Thoracic aorta (tissue), 2 donors: ENCODE data around the gene ATRNL1. TPM values are rescaled to one million over a fixed set of nuclear protein-coding genes. Genes with fewer than 3 reads are reported as not detected.
"Not testable (repeated sequence)": the region's sequence is repeated elsewhere in the genome, so short reads cannot be mapped to it uniquely, and the experiment has no call there.

ENCODE experiments used
- ATAC-seq: fragments of 150-250 bp; one replicate; pipeline ENCODE4 v1.8.0; 2017; ENCODE audit warnings: low read depth; ENCODE audit not compliant: insufficient number of reproducible peaks, low FRiP score
- DNase-seq: peaks from one replicate; pipeline ENCODE4 v3.0.0-alpha.2; 2020; ENCODE audit warnings: low spot score
- H3K27ac ChIP-seq, 2 donors: fragments of 200-600 bp; sonication (generic); 1 replicate in 1 of 2; 2 replicates in 1 of 2; pipeline ENCODE4 v1.5.1; 2016; ENCODE audit warnings: mild to moderate bottlenecking in 2 of 2, moderate library complexity in 2 of 2
- H3K27me3 ChIP-seq: fragments of 200-600 bp; sonication (generic); replicated peaks from 2 replicates; pipeline ENCODE4 v1.6.0; 2016; ENCODE audit warnings: mild to moderate bottlenecking; ENCODE audit not compliant: insufficient read depth
- H3K36me3 ChIP-seq: fragments of 200-600 bp; sonication (generic); one replicate; pipeline ENCODE4 v1.5.1; 2016
- H3K4me1 ChIP-seq, 2 donors: fragments of 200-600 bp; sonication (generic); 1 replicate in 1 of 2; 2 replicates in 1 of 2; pipeline versions ENCODE4 v1.5.1 to v1.6.0; 2016; ENCODE audit warnings: low read depth in 2 of 2, mild to moderate bottlenecking in 1 of 2; ENCODE audit not compliant: control insufficient read depth in 1 of 2
- H3K4me3 ChIP-seq: fragments of 200-600 bp; sonication (generic); 2 replicates; pipeline ENCODE4 v1.5.1; 2016; ENCODE audit warnings: mild to moderate bottlenecking
- H3K9me3 ChIP-seq: fragments of 200-600 bp; sonication (generic); 2 replicates; pipeline ENCODE4 v1.5.1; 2016
- total RNA-seq, 2 donors: library from RNA; depleted of rRNA; stranded (reverse); fragments of >200 nt; gene quantifications; one replicate each; pipeline versions ENCODE4 v1.1.0 to v1.2.3, GENCODE V29; 2016
- TF ChIP-seq, protein P1 (sequence below): fragments of 200-600 bp; sonication (generic); IDR thresholded peaks from one replicate; pipeline ENCODE4 v1.5.1; 2019; ENCODE audit warnings: antibody characterized with exemption

ATRNL1 gene
- total RNA-seq, 2 donors from 2014 or later: 24.6 to 57.4 TPM

DNA sequence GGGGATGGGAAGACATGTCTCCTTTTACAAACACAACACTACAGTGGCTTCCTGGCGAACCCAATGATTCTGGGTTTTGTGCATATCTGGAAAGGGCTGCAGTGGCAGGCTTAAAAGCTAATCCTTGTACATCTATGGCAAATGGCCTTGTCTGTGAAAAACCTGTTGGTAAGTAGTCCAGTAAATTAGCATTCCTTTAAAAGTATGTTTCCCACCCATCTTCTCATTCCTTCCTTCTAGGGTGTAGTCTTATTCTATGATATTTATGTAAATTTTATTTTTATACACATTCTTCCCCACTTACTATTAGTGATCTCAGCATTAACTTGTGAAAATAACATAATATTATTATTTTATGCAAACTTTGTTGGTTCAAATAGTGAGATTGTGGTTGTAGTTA is 206.9 kb downstream of the ATRNL1 start:
- peaks cover 2% of the 10 kb centered on the region for H3K36me3 ChIP-seq
- H3K27ac ChIP-seq: no peak overlapping the region
- ATAC-seq (no peak), DNase-seq (no peak)
- TF ChIP-seq, protein P1, sequence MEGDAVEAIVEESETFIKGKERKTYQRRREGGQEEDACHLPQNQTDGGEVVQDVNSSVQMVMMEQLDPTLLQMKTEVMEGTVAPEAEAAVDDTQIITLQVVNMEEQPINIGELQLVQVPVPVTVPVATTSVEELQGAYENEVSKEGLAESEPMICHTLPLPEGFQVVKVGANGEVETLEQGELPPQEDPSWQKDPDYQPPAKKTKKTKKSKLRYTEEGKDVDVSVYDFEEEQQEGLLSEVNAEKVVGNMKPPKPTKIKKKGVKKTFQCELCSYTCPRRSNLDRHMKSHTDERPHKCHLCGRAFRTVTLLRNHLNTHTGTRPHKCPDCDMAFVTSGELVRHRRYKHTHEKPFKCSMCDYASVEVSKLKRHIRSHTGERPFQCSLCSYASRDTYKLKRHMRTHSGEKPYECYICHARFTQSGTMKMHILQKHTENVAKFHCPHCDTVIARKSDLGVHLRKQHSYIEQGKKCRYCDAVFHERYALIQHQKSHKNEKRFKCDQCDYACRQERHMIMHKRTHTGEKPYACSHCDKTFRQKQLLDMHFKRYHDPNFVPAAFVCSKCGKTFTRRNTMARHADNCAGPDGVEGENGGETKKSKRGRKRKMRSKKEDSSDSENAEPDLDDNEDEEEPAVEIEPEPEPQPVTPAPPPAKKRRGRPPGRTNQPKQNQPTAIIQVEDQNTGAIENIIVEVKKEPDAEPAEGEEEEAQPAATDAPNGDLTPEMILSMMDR: no peak
- no peak overlapping the region for H3K4me3 ChIP-seq
- H3K4me1 ChIP-seq: no peaks in the 10 kb centered on the region
- no peaks in the 10 kb centered on the region for H3K27me3 ChIP-seq
- no peaks in the 10 kb centered on the region for H3K9me3 ChIP-seq

DNA sequence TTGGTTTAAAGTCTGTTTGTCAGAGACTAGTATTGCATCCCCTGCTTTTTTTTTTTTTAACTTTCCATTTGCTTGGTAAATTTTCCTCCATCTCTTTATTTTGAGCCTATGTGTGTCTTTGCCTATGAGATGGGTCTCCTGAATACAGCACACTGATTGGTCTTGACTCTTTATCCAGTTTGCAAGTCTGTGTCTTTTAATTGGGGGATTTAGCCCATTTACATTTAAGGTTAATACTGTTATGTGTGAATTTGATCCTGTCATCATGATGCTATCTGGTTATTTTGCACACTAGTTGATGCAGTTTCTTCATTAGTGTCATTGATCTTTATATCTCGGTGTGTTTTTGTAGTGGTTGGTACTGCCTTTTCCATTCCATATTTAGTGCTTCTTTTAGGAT is 226.5 kb downstream of the ATRNL1 start:
- H3K27ac ChIP-seq, H3K36me3 ChIP-seq, H3K9me3 ChIP-seq, ATAC-seq, DNase-seq, H3K27me3 ChIP-seq, H3K4me1 ChIP-seq, H3K4me3 ChIP-seq: not testable (repeated sequence)

DNA sequence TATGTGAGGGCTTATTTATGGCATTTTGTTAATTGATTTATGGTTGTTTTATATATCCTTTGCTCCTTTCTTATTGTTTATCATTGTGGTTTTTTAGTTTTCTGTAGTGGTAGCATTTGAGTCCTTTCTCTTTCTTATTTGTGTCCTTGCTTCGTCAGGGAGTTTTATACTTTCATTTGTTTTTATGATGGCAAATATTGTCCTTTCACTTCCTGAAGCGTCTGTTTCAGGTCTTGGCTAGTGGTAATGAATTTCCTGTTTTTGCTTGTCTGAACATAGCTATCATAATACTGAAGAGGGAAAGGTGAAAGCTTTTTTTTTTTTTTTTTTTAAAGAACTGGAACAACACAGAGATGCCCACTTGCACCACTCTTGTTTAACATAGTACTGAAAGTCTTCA is 228.2 kb downstream of the ATRNL1 start:
- Histone ChIP-seq H3K27me3 (no peaks in the 10 kb centered on the region), H3K4me3 (no peak overlapping the region), H3K4me1 (no peaks in the 10 kb centered on the region), H3K36me3 (no peaks in the 10 kb centered on the region), H3K27ac (no peak overlapping the region), H3K9me3 (peaks cover 8% of the 10 kb centered on the region)
- TF ChIP-seq, protein P1: no peak
- no peak for ATAC-seq
- no peak for DNase-seq

DNA sequence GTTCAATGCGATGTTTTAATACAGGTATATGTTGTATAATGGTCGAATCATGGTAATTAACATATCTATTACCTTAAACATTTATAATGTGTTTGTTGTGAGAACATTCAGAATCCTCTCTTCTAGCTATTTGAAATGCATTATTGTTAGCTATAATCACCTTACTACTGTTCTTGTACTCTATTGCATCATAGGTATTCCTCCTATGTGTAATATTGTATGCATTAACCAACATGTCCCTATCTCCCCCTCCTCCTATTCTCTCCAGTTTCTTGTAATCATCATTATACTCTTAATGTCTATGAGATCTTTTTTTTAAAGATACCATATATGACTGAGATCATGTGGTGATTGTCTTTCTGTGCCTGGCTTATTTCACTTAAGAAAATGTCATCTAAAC is 235.2 kb downstream of the ATRNL1 start:
- ATAC-seq (no peak), DNase-seq (no peak)
- Histone ChIP-seq H3K36me3 (no peaks in the 10 kb centered on the region), H3K4me3 (no peak overlapping the region), H3K27me3 (no peaks in the 10 kb centered on the region), H3K9me3 (no peaks in the 10 kb centered on the region), H3K4me1 (no peaks in the 10 kb centered on the region), H3K27ac (no peak overlapping the region)
- TF ChIP-seq, protein P1: no peak

DNA sequence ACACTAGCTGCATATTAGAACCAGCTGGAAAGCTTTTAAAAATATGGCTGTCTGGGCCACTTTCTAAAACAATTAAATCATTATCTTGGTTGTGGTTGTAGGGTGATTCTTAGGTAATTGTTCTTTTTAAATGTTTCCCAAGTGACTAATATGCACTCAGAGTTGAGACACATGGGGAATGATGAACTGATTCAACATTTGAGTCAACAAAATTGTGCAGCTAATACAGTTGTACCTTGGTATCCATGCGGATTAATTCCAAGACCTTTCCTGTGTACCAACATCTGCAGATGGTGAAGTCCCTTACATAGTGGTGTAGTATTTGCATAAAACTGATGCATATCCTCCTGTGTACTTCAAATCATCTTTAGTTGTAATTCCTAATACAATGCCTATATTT is 242.2 kb downstream of the ATRNL1 start:
- TF ChIP-seq, protein P1: no peak

DNA sequence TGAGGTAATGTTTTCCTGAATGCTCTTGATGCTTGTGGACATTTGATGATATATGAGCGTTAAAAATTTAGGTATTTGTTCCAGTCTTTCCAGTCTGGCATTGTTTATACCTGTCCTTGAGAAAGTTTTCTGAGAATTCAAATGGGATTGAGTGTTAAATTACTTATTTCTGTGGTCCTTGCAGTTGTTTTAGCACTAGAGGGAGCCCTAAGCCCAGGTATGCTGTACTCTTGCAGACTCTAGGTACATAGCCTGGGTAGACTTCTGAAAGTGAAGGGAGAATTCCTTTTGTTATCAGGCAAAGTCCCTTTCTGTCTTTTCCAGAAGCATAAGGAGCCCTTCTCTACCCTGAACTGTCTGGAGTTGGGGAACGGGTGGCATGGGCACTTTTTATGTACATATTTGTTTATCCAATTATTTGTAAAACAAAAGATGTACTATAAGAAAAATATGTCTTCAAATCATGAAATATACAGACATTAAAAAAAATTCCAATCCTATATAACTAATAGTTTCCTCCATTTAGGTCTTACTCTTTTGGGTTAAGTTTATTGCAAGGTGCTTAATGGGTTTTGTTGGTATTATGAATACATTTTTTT is 262.1 kb downstream of the ATRNL1 start:
- ATAC-seq (no peak), DNase-seq (no peak)
- H3K36me3 ChIP-seq: no peaks in the 10 kb centered on the region
- H3K9me3 ChIP-seq: no peaks in the 10 kb centered on the region
- no peaks in the 10 kb centered on the region for H3K4me1 ChIP-seq
- H3K27me3 ChIP-seq: no peaks in the 10 kb centered on the region
- H3K27ac ChIP-seq: no peak overlapping the region
- TF ChIP-seq, protein P1: peak; percentile 50
- no peak overlapping the region for H3K4me3 ChIP-seq

More for the DNA sequence above, 242.2 kb downstream of the ATRNL1 start:
- no peaks in the 10 kb centered on the region for H3K4me1 ChIP-seq
- H3K4me3 ChIP-seq: no peak overlapping the region
- H3K27me3 ChIP-seq: no peaks in the 10 kb centered on the region
- ATAC-seq: no peak
- H3K36me3 ChIP-seq: no peaks in the 10 kb centered on the region
- H3K27ac ChIP-seq: no peak overlapping the region
- H3K9me3 ChIP-seq: no peaks in the 10 kb centered on the region
- no peak for DNase-seq

DNA sequence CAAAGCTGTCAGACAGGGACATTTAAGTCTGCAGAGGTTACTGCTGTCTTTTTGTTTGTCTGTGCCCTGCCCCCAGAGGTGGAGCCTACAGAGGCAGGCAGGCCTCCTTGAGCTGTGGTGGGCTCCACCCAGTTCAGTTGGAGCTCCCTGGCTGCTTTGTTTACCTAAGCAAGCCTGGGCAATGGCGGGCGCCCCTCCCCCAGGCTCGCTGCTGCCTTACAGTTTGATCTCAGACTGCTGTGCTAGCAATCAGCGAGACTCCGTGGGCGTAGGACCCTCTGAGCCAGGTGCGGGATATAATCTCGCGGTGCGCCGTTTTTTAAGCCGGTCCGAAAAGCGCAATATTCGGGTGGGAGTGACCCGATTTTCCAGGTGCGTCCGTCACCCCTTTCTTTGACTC is 274.8 kb downstream of the ATRNL1 start:
- ATAC-seq, H3K4me3 ChIP-seq, H3K4me1 ChIP-seq, DNase-seq, H3K36me3 ChIP-seq, H3K27me3 ChIP-seq, H3K27ac ChIP-seq, H3K9me3 ChIP-seq: not testable (repeated sequence)
